ENCODE data around the gene NFIX. TPM values are rescaled to one million over a fixed set of nuclear protein-coding genes. Genes with fewer than 3 reads are reported as not detected.

Gene NFIX
- total and polyA plus RNA-seq, 2 donors (not counting 1 experiment from before 2014, with no cell fraction given) = 0.69 to 5.6 TPM

DNA sequence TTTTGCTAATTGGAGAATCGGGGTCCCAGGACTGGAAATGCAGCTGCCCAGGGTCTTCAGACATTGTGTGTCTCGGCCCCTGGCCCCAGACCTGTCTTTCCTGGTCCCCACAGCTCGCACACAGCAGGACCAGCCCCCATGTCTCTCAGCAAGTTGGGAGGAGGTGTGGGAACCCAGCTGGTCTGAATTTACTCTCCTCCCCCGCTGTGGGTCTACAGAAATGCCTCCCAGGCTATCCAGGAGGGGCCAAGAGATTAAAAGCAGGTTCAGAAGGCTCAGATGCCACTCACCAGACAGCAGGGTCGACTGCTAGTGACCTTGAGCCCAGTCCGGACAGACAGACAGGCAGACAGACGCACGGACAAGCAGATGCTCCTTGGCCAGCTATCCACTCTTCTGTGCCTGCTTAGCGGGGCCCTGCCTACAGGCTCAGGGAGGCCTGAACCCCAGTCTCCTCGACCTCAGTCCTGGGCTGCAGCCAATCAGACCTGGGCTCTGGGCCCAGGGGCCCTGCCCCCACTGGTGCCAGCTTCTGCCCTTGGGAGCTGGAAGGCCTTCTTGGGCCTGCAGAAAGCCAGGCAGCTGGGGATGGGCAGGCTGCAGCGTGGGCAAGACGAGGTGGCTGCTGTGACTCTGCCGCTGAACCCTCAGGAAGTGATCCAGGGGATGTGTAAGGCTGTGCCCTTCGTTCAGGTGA lies 25.8 kb upstream of the NFIX start, which contains the start of gene DAND5:
Gene DAND5 (plus strand): TSS at position 285 of the 697 bp plus-strand sequence. CDS start 85 bp downstream, at position 370.
- POLR2A ChIA-PET = no interaction called here
- peaks cover 3% of the 10 kb centered on the region for H3K27me3 Mint-ChIP-seq
- H3K4me3 Mint-ChIP-seq = no peak within 1 kb of the TSS
- no peaks in the 10 kb centered on the region for H3K36me3 ChIP-seq (replicated peaks in 1 of 2; ENCODE audit: control extremely low read depth in 1 of 2, control insufficient read depth in 1 of 2, extremely low read depth in 1 of 2, insufficient read depth in 2 of 2, low read length in 1 of 2)
- DNase-seq (no peak), ATAC-seq (ENCODE audit: low read depth) (no peak)
- no peaks in the 10 kb centered on the region for H3K9me3 Mint-ChIP-seq (ENCODE audit: insufficient read depth)
- H3K4me3 ChIP-seq (ENCODE audit: control extremely low read depth in 1 of 5, extremely low read depth in 1 of 5, insufficient read depth in 1 of 5, low read depth in 2 of 5, low read length in 4 of 5) = no peak within 1 kb of the TSS
- CTCF ChIA-PET = interaction anchor here (1.4 to 3.5 kb wide), 3 partner anchors 8 to 125 kb away, joined by 5 to 22 read pairs (median 7); no protein-coding TSS in a partner anchor
- peaks cover 4 to 10% of the 10 kb centered on the region in 2 donors for H3K4me1 ChIP-seq (ENCODE audit: control insufficient read depth in 2 of 2, insufficient read depth in 2 of 2, low read length in 2 of 2)
- H3K27me3 ChIP-seq (replicated peaks in 1 of 4; ENCODE audit: control extremely low read depth in 1 of 4, control insufficient read depth in 3 of 4, insufficient read depth in 4 of 4, low read length in 3 of 4) = no peaks in the 10 kb centered on the region
- H3K27ac ChIP-seq (ENCODE audit: low read length in 2 of 2) = no peak within 1 kb of the TSS
- no peaks in the 10 kb centered on the region for H3K9me3 ChIP-seq (ENCODE audit: control extremely low read depth in 1 of 3, control insufficient read depth in 2 of 3, insufficient read depth in 1 of 3, low read length in 2 of 3)
- no peak within 1 kb of the TSS for H2AFZ ChIP-seq (ENCODE audit: insufficient read depth, low read depth, low read length, poor library complexity, severe bottlenecking)
- no peak within 1 kb of the TSS for H3K4me2 ChIP-seq (replicated peaks; ENCODE audit: low read depth, low read length, poor library complexity, severe bottlenecking)
- no peaks in the 10 kb centered on the region for H3K79me2 ChIP-seq (ENCODE audit: control insufficient read depth, insufficient read depth, low read length)
- H3K4me1 Mint-ChIP-seq = peaks cover 6% of the 10 kb centered on the region
- intact Hi-C loops (cut with micrococcal nuclease) = no loop called here
- H4K20me1 ChIP-seq (ENCODE audit: control insufficient read depth, insufficient read depth, low read length, poor library complexity, severe bottlenecking) = no peaks in the 10 kb centered on the region
- WGBS (ENCODE audit: insufficient coverage) = 75% methylated on average over 14 of the region's 14 CpGs
- no peak for TF ChIP-seq EZH2 (IDR thresholded peaks at IDR 0.05; ENCODE audit: borderline replicate concordance, insufficient read depth, low read depth, low read length, poor library complexity, severe bottlenecking)
- TF ChIP-seq, protein P1, sequence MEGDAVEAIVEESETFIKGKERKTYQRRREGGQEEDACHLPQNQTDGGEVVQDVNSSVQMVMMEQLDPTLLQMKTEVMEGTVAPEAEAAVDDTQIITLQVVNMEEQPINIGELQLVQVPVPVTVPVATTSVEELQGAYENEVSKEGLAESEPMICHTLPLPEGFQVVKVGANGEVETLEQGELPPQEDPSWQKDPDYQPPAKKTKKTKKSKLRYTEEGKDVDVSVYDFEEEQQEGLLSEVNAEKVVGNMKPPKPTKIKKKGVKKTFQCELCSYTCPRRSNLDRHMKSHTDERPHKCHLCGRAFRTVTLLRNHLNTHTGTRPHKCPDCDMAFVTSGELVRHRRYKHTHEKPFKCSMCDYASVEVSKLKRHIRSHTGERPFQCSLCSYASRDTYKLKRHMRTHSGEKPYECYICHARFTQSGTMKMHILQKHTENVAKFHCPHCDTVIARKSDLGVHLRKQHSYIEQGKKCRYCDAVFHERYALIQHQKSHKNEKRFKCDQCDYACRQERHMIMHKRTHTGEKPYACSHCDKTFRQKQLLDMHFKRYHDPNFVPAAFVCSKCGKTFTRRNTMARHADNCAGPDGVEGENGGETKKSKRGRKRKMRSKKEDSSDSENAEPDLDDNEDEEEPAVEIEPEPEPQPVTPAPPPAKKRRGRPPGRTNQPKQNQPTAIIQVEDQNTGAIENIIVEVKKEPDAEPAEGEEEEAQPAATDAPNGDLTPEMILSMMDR (IDR thresholded peaks at IDR 0.05) = no peak
- no peak within 1 kb of the TSS for H3K9ac ChIP-seq (ENCODE audit: low read length)
- H3K27ac Mint-ChIP-seq = no peak within 1 kb of the TSS
